Measurements from ENCODE around the gene ACSF3.
A peak's percentile ranks its signal among the peaks of the same experiment; 100 is the strongest.
"Not testable (repeated sequence)": the region's sequence is repeated elsewhere in the genome, so short reads cannot be mapped to it uniquely, and the experiment has no call there.

ACSF3 gene

GRCh38 chr16:89161763-89162713 is 68.4 kb downstream of the ACSF3 start:
- DNase-seq (ENCODE audit: low spot score): no peak

GRCh38 chr16:89163297-89163696 is 69.6 kb downstream of the ACSF3 start:
- no peak for DNase-seq (ENCODE audit: low spot score)

GRCh38 chr16:89164436-89164835 is 70.8 kb downstream of the ACSF3 start:
- no peak for DNase-seq (ENCODE audit: low spot score)

- no peak for DNase-seq (ENCODE audit: low spot score)
These were observed 71.4 kb downstream of the ACSF3 start for GRCh38 chr16:89164847-89165680.

- DNase-seq (ENCODE audit: low spot score): not testable (repeated sequence)
These were observed 72.0 kb downstream of the ACSF3 start for GRCh38 chr16:89165681-89165979.

GRCh38 chr16:89166696-89167424 is 73.2 kb downstream of the ACSF3 start:
- no peak for DNase-seq (ENCODE audit: low spot score)

- DNase-seq (ENCODE audit: low spot score): peak; percentile 49
These were observed 73.8 kb downstream of the ACSF3 start for GRCh38 chr16:89167425-89167941.

- DNase-seq (ENCODE audit: low spot score): no peak
These were observed 74.9 kb downstream of the ACSF3 start for GRCh38 chr16:89168381-89169189.

GRCh38 chr16:89169778-89170177 is 76.1 kb downstream of the ACSF3 start:
- DNase-seq (ENCODE audit: low spot score): no peak

GRCh38 chr16:89170346-89171215 is 76.9 kb downstream of the ACSF3 start:
- DNase-seq (ENCODE audit: low spot score): no peak

GRCh38 chr16:89171216-89172170 is 77.8 kb downstream of the ACSF3 start, which contains the start of gene CDH15:
Gene CDH15 (plus strand): TSS chr16:89171748. CDS start chr16:89171832, 84 bp downstream.
- DNase-seq (ENCODE audit: low spot score): peak; percentile 80

- DNase-seq (ENCODE audit: low spot score): no peak
These were observed 78.5 kb downstream of the ACSF3 start for GRCh38 chr16:89172171-89172527.

GRCh38 chr16:89172528-89173173 is 79.0 kb downstream of the ACSF3 start:
- no peak for DNase-seq (ENCODE audit: low spot score)

- no peak for DNase-seq (ENCODE audit: low spot score)
These were observed 79.7 kb downstream of the ACSF3 start for GRCh38 chr16:89173174-89173921.

GRCh38 chr16:89174055-89174827 is 80.6 kb downstream of the ACSF3 start:
- no peak for DNase-seq (ENCODE audit: low spot score)

- no peak for DNase-seq (ENCODE audit: low spot score)
These were observed 81.2 kb downstream of the ACSF3 start for GRCh38 chr16:89174877-89175276.

Data from putamen (tissue), 1 donor.